GM18520 (cell line): Measurements from ENCODE around the gene GPR171.
A peak's percentile ranks its signal among the peaks of the same experiment; 100 is the strongest.
"Not testable (repeated sequence)": the region's sequence is repeated elsewhere in the genome, so short reads cannot be mapped to it uniquely, and the experiment has no call there.

Experiments
- ATAC-seq: cut with Tn5 transposase; IDR thresholded peaks from one replicate; pipeline ENCODE4 v1.9.1; 2021; ENCODE audit not compliant: unreplicated experiment

The GPR171 gene

GRCh38 chr3:151178208-151178845 is 24.7 kb downstream of the GPR171 start:
- ATAC-seq = no peak

DNA sequence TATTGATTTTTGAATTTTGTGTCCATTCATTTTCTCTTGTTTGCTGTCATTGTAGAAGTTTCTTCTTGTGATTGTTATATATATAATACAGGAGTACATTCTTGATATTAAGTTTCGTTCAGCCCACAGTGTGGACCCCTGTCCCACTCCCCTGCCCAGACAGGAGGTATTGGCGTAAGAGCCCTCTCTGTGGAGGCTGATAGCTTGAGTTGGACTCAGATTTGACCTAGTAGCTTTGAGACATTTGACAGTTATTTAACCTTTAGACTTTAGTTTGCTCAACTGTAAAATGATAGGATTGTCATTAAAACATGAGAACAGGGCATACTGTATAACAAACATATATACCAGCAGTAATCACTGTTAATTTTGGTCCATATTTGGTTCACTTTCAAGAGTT is 27.1 kb downstream of the GPR171 start:
- ATAC-seq = no peak

GRCh38 chr3:151174351-151174750 is 28.7 kb downstream of the GPR171 start:
- no peak for ATAC-seq

DNA sequence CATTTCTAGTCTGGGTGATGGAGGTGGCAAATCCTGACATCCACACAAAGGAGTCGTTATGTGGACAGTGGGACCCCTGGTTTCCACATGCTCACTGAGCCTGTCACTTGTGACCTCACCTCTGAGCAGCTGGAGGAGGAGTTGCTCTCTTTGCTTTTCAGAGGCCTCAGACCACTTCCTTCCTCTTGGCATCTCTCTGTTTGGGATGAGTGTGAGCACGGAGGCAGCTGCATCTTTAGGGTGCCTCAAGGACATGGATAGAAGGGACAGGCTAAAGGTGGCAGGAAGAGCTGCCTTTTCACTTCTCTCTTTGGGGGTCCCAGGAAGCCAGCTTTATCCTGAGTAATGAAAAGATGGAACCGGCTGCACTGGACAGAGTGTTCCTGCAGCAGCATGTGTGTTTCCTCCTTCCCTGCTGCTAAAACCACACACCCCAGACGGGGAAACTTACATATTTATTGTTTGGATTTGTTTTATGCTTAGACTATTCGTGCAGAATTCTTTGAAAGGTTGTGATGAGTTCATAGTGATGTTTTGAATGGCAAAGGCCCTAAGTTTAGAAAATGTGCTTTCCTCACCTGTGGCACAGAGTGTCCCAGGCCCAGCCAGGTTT is 31.8 kb downstream of the GPR171 start:
- ATAC-seq = no peak

DNA sequence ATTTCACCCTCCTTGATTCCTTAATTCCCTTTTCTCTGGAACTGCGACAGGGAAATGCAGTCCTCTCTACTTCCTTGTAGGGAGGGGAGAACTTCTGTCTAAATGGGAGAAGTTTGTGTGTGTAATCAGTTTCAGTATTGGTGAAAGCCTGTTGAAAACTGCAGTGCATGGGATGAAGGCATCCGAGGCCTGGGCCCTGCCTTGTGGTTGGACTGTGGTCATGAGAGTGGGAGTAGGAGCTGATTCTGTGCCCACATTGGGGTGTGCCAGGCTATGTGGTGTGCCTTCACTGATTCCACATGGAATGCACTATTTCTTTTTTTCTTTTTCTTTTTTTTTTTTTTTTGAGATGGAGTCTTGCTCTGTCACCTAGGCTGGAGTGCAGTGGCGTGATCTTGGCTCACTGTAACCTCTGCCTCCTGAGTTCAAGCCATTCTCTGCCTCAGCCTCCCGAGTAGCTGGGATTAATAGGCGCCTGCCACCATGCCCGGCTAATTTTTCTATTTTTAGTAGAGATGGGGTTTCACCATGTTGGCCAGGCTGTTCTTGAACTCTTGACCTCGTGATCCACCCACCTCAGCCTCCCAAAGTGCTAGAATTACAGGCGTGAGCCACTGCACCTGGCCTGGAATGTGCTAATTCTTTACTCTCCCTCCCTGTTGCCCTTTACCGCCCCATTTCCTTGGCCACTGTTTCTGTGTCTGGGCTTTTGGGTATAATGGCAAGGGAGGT is 32.9 kb downstream of the GPR171 start:
- not testable (repeated sequence) for ATAC-seq

GRCh38 chr3:151169262-151169947 is 33.6 kb downstream of the GPR171 start:
- no peak for ATAC-seq

- peak; percentile 53 for ATAC-seq
These were observed 34.5 kb downstream of the GPR171 start for GRCh38 chr3:151168269-151169094.

DNA sequence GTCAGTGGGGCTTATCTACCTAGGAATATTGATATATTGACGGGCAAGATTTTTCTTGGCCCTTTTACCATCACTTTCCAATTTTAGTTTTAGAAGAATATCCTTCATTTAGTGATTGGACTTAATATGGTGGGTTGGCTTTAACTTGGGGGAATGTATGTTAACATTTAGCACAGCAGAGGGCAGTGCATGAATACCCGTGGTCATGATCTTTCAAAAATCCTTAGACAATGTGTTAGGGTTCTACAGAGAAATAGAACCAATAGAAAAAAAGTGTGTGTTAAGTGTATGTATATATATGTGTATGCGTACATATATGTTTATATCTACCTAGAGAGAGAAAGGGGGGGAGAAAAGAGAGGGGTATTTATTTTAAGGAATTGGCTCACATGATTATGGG is 36.9 kb downstream of the GPR171 start:
- ATAC-seq = no peak

DNA sequence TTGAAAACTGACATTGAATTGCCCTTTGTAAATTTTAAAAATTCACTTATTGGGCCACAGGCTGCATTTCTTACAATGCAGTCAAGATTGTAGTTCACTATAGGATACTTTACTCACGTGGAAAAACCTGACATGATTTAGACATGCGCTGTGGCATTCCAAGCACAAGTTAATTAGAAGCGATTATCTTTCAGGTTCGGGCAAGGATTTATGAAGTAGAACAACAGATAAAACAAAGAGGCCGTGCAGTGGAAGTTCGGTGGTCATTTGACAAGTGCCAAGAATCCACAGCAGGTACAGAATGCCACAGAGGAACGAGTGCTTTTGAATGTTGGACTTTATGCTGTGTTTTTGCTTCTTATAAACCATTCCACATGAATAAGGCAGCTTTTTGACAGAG is 37.8 kb downstream of the GPR171 start:
- ATAC-seq = no peak

DNA sequence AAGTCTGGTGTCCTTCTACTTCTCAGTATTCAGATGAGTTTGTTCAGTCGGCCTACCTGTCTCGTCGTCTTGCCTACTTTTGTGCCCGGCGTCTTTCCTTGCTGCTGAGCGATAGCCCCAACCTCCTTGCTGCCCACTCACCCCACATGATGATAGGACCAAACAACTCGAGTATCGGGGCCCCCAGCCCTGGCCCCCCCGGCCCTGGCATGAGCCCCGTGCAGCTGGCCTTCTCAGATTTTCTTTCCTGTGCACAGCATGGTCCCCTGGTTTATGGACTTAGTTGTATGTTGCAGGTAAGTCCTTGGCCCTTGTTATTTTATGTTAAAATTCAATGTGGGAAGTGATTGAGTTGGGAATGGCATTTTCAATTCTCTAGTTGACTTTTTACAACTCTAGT is 43.2 kb downstream of the GPR171 start:
- no peak for ATAC-seq

GRCh38 chr3:151156618-151157216 is 46.3 kb downstream of the GPR171 start:
- no peak for ATAC-seq

GRCh38 chr3:151155409-151156128 is 47.4 kb downstream of the GPR171 start:
- ATAC-seq = no peak

DNA sequence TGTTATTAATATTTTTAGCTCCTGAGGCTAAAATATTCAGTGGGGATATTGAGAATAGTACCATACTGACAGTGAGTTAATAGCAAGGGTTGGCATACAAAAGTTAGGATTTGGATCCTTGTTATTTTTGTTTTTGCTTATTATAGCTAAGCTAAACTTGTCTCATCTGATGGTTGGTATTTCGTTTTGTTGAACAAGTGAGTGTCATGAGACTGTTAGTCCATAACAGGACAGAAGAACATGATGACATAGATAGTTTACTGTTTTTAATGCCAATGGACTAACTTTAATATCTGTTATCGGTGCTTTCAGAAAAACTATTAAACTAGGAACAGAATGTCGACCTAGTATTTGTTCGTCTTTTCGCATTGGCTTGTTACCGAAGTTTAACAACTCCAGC is 48.5 kb downstream of the GPR171 start:
- ATAC-seq = no peak

GRCh38 chr3:151152455-151153079 is 50.4 kb downstream of the GPR171 start:
- no peak for ATAC-seq
